ENCODE results near the gene SLCO1B1. TPM values are rescaled to one million over a fixed set of nuclear protein-coding genes. Genes with fewer than 3 reads are reported as not detected.
"Not testable (repeated sequence)": the region's sequence is repeated elsewhere in the genome, so short reads cannot be mapped to it uniquely, and the experiment has no call there.

The SLCO1B1 gene
- total and polyA plus RNA-seq, 2 donors (not counting 3 experiments of a cell fraction or from before 2014, with no cell fraction given): not detected

- FAIRE-seq (no peak), DNase-seq (ENCODE audit: low read depth, low spot score) (no peak)
- dilution Hi-C loops (cut with MboI; ENCODE audit: extremely low pct_ligation_motif_present, low sequenced_read_pairs): no loop called here
- H3K4me1 ChIP-seq (ENCODE audit: control insufficient read depth, extremely low read depth, insufficient read depth, low read length): no peaks in the 10 kb centered on the region
- ChIA-PET CTCF (no interaction called here), POLR2A (no interaction called here)
- H4K20me1 ChIP-seq (replicated peaks; ENCODE audit: control insufficient read depth, extremely low read depth, insufficient read depth, low read length): no peaks in the 10 kb centered on the region
- H3K4me2 ChIP-seq (ENCODE audit: insufficient read depth, low read length): no peak overlapping the region
- H3K36me3 ChIP-seq (ENCODE audit: control insufficient read depth in 2 of 2, extremely low read depth in 1 of 2, insufficient read depth in 2 of 2, low read length in 2 of 2): no peaks in the 10 kb centered on the region
- H3K9ac ChIP-seq (replicated peaks; ENCODE audit: extremely low read depth, insufficient read depth, low read length): no peak overlapping the region
- no peaks in the 10 kb centered on the region for H3K9me1 ChIP-seq (replicated peaks; ENCODE audit: control insufficient read depth, extremely low read depth, insufficient read depth, low read length)
- H2AFZ ChIP-seq (ENCODE audit: low read depth, low read length): no peak overlapping the region
- intact Hi-C loops (cut with micrococcal nuclease): no loop called here
- no peaks in the 10 kb centered on the region for H3K9me3 ChIP-seq (replicated peaks; ENCODE audit: control insufficient read depth, insufficient read depth, low read length)
- no TSS peak for BruUV-seq (replicated peaks)
- no peak overlapping the region for H3K27ac ChIP-seq (ENCODE audit: insufficient read depth, low read depth, low read length)
- TF ChIP-seq JUN (IDR thresholded peaks at IDR 0.05; ENCODE audit: borderline replicate concordance, insufficient read depth, insufficient read length, low read depth) (no peak), CTCF (IDR thresholded peaks at IDR 0.05; ENCODE audit: extremely low read depth in 1 of 2, insufficient read depth in 1 of 2, low read depth in 1 of 2, low read length in 2 of 2) (no peak), POLR2A (IDR thresholded peaks at IDR 0.05; ENCODE audit: low read depth, low read length) (no peak), POLR2AphosphoS5 (IDR thresholded peaks at IDR 0.05; ENCODE audit: insufficient read depth, low read depth, low read length) (no peak)
- no peak overlapping the region for H3K4me3 ChIP-seq (replicated peaks in 1 of 3; ENCODE audit: insufficient read depth in 1 of 3, low read depth in 1 of 3, low read length in 3 of 3)
- H3K79me2 ChIP-seq (ENCODE audit: control insufficient read depth, insufficient read depth, low read length): no peaks in the 10 kb centered on the region
- no peaks in the 10 kb centered on the region for H3K27me3 ChIP-seq (ENCODE audit: control insufficient read depth in 2 of 2, insufficient read depth in 2 of 2, low read length in 2 of 2)
These were observed 1.1 kb upstream of the SLCO1B1 start for GRCh38 chr12:21129906-21130305.

GRCh38 chr12:21137318-21137999 is 6.5 kb downstream of the SLCO1B1 start:
- CTCF ChIA-PET; H3K27me3 ChIP-seq (ENCODE audit: control insufficient read depth in 2 of 2, insufficient read depth in 2 of 2, low read length in 2 of 2); H3K79me2 ChIP-seq (ENCODE audit: control insufficient read depth, insufficient read depth, low read length); intact Hi-C loops (cut with micrococcal nuclease); DNase-seq (ENCODE audit: low read depth, low spot score); H2AFZ ChIP-seq (ENCODE audit: low read depth, low read length); H4K20me1 ChIP-seq (replicated peaks; ENCODE audit: control insufficient read depth, extremely low read depth, insufficient read depth, low read length); H3K36me3 ChIP-seq (ENCODE audit: control insufficient read depth in 2 of 2, extremely low read depth in 1 of 2, insufficient read depth in 2 of 2, low read length in 2 of 2); H3K4me1 ChIP-seq (ENCODE audit: control insufficient read depth, extremely low read depth, insufficient read depth, low read length); H3K9ac ChIP-seq (replicated peaks; ENCODE audit: extremely low read depth, insufficient read depth, low read length); H3K9me1 ChIP-seq (replicated peaks; ENCODE audit: control insufficient read depth, extremely low read depth, insufficient read depth, low read length); H3K4me2 ChIP-seq (ENCODE audit: insufficient read depth, low read length); H3K27ac ChIP-seq (ENCODE audit: insufficient read depth, low read depth, low read length); BruUV-seq (replicated peaks); dilution Hi-C loops (cut with MboI; ENCODE audit: extremely low pct_ligation_motif_present, low sequenced_read_pairs); POLR2A ChIA-PET; H3K4me3 ChIP-seq (replicated peaks in 1 of 3; ENCODE audit: insufficient read depth in 1 of 3, low read depth in 1 of 3, low read length in 3 of 3); FAIRE-seq; H3K9me3 ChIP-seq (replicated peaks; ENCODE audit: control insufficient read depth, insufficient read depth, low read length): not testable (repeated sequence)
